ENCODE measurements around the gene TGFBR3. TPM values are rescaled to one million over a fixed set of nuclear protein-coding genes. Genes with fewer than 3 reads are reported as not detected.
"Not testable (repeated sequence)": the region's sequence is repeated elsewhere in the genome, so short reads cannot be mapped to it uniquely, and the experiment has no call there.

Gene TGFBR3
- total RNA-seq, 2 donors from 2014 or later: 60.8 to 62.4 TPM

DNA sequence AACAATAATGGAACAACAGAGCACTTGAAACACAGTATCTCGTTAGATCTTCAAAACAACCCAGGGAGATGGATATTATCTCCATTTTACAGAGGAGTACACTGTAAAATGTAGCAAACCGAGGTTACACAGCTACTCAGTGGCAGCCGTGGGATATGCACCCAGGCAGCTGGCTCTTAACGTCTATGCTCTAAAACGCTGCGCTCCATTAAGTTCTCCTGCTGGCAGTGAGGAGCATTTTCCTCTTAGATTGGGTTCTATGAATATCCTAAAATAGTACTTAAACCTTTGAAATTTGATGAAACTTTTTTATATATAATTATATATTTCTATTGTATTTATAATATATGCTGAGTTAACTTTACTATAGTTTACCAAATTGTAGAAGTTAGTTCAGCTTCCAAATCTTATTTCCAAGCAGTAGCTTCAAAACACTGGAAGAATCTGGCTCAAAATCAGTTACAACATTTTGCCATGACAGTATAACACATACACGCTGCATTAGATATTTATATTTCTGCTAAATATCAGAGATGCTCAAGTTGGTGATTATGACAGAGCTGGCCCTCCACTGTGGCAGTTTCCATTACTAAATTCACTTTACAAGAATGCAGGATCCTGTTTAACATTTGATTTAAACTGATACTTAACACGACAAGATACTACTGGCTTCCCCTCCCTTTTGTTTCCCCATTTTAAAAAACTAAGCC, 49.5 kb downstream of the TGFBR3 start:
- TF ChIP-seq, protein P1, sequence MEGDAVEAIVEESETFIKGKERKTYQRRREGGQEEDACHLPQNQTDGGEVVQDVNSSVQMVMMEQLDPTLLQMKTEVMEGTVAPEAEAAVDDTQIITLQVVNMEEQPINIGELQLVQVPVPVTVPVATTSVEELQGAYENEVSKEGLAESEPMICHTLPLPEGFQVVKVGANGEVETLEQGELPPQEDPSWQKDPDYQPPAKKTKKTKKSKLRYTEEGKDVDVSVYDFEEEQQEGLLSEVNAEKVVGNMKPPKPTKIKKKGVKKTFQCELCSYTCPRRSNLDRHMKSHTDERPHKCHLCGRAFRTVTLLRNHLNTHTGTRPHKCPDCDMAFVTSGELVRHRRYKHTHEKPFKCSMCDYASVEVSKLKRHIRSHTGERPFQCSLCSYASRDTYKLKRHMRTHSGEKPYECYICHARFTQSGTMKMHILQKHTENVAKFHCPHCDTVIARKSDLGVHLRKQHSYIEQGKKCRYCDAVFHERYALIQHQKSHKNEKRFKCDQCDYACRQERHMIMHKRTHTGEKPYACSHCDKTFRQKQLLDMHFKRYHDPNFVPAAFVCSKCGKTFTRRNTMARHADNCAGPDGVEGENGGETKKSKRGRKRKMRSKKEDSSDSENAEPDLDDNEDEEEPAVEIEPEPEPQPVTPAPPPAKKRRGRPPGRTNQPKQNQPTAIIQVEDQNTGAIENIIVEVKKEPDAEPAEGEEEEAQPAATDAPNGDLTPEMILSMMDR (IDR thresholded peaks at IDR 0.05): no peak
- Histone ChIP-seq H3K9me3 (no peaks in the 10 kb centered on the region), H3K27ac (no peak overlapping the region), H3K4me3 (no peak overlapping the region), H3K4me1 (ENCODE audit: control insufficient read depth in 1 of 2, low read depth in 2 of 2) (peaks cover 0 to 5% of the 10 kb centered on the region in 2 donors), H3K27me3 (replicated peaks; ENCODE audit: insufficient read depth) (no peaks in the 10 kb centered on the region), H3K36me3 (no peaks in the 10 kb centered on the region)
- no peak for DNase-seq (ENCODE audit: low spot score)
- ATAC-seq (ENCODE audit: insufficient number of reproducible peaks, low FRiP score, low read depth): no peak

DNA sequence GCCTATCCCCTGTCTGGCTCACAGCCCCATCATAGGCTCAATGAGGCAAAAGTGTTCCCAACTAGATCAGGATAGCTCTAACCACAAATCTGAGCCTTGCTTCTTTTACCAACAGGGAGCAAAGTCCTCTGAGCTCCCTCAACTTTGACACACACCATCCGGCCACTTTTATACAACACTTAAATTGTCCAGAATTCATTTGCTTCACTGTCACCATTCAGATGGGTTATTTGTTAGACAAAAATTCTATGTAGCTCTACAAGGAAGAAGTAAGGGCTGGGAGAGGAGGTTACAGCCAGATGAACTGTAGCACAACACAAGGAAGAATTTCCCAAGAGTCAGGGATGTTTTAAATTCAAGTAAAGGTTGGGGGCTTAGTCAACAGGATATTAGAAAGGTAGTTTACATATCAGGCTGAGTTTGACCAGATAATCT, 50.8 kb downstream of the TGFBR3 start:
- TF ChIP-seq, protein P1 (IDR thresholded peaks at IDR 0.05): no peak
- H3K27me3 ChIP-seq (replicated peaks; ENCODE audit: insufficient read depth): no peaks in the 10 kb centered on the region
- no peaks in the 10 kb centered on the region for H3K9me3 ChIP-seq
- peaks cover 7 to 11% of the 10 kb centered on the region in 2 donors for H3K4me1 ChIP-seq (ENCODE audit: control insufficient read depth in 1 of 2, low read depth in 2 of 2)
- ATAC-seq (ENCODE audit: insufficient number of reproducible peaks, low FRiP score, low read depth) (no peak), DNase-seq (ENCODE audit: low spot score) (no peak)
- no peak overlapping the region for H3K27ac ChIP-seq
- H3K36me3 ChIP-seq: no peaks in the 10 kb centered on the region
- no peak overlapping the region for H3K4me3 ChIP-seq

DNA sequence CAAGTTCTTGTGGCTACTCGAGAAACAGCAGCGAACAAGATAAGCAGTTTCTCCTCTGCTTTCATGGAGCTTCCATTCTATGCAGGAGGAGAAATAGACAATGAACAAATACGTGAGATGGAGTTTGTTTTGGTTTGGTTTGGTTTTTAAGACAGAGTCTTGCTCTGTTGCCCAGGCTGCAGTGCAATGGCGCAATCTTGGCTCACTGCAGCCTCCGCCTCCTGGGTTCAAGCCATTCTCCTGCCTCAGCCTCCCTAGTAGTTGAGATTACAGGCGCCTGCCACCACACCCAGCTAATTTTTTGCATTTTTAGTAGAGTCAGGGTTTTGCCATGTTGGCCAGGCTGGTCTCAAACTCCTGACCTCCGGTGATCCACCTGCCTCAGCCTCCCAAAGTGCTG, 51.4 kb downstream of the TGFBR3 start:
- not testable (repeated sequence) for H3K36me3 ChIP-seq; DNase-seq (ENCODE audit: low spot score); H3K27me3 ChIP-seq (replicated peaks; ENCODE audit: insufficient read depth); ATAC-seq (ENCODE audit: insufficient number of reproducible peaks, low FRiP score, low read depth); H3K4me3 ChIP-seq; H3K9me3 ChIP-seq; H3K27ac ChIP-seq
- H3K4me1 ChIP-seq (ENCODE audit: control insufficient read depth in 1 of 2, low read depth in 2 of 2): peaks cover 7 to 13% of the 10 kb centered on the region in 2 donors

- no peak for DNase-seq (ENCODE audit: low spot score)
- no peaks in the 10 kb centered on the region for H3K9me3 ChIP-seq
- TF ChIP-seq, protein P1 (IDR thresholded peaks at IDR 0.05): no peak
- no peak for ATAC-seq (ENCODE audit: insufficient number of reproducible peaks, low FRiP score, low read depth)
- H3K27me3 ChIP-seq (replicated peaks; ENCODE audit: insufficient read depth): no peaks in the 10 kb centered on the region
- peaks cover 7 to 13% of the 10 kb centered on the region in 2 donors for H3K4me1 ChIP-seq (ENCODE audit: control insufficient read depth in 1 of 2, low read depth in 2 of 2)
- H3K36me3 ChIP-seq: no peaks in the 10 kb centered on the region
- no peak overlapping the region for H3K4me3 ChIP-seq
- no peak overlapping the region for H3K27ac ChIP-seq
Observed at GRCh38 chr1:91833946-91834345, 52.0 kb downstream of the TGFBR3 start.

GRCh38 chr1:91831132-91831930, 54.6 kb downstream of the TGFBR3 start:
- Histone ChIP-seq H3K4me3 (no peak overlapping the region), H3K27ac (no peak overlapping the region)
- DNase-seq (ENCODE audit: low spot score): no peak

More at GRCh38 chr1:91831132-91831930, 54.6 kb downstream of the TGFBR3 start:
- Histone ChIP-seq H3K9me3 (no peaks in the 10 kb centered on the region), H3K36me3 (no peaks in the 10 kb centered on the region), H3K4me1 (ENCODE audit: control insufficient read depth in 1 of 2, low read depth in 2 of 2) (peaks cover 7 to 13% of the 10 kb centered on the region in 2 donors), H3K27me3 (replicated peaks; ENCODE audit: insufficient read depth) (no peaks in the 10 kb centered on the region)
- ATAC-seq (ENCODE audit: insufficient number of reproducible peaks, low FRiP score, low read depth): no peak
- TF ChIP-seq, protein P1 (IDR thresholded peaks at IDR 0.05): no peak
